H54 (cell line): ENCODE measurements around the gene KRTAP10-10.

Source experiments
- DNase-seq: peaks from one replicate; pipeline ENCODE4 v3.0.0; 2011; ENCODE audit warnings: low spot score, mixed read lengths; ENCODE audit not compliant: insufficient read length
- FAIRE-seq: peaks from 3 replicates; lab custom pipeline; 2011; peaks lifted over from hg19 to GRCh38; lab: Jason Lieb, UNC
- POLR2A ChIP-seq: IDR thresholded peaks from 2 replicates; pipeline ENCODE4 v1.6.1; 2011; ENCODE audit warnings: low read depth, mild to moderate bottlenecking, low read length

Gene KRTAP10-10

GRCh38 chr21:44612669-44613229 is 24.4 kb upstream of the KRTAP10-10 start:
- no peak for FAIRE-seq
- no peak for TF ChIP-seq POLR2A
- DNase-seq = no peak

- FAIRE-seq (no peak), DNase-seq (no peak)
- TF ChIP-seq POLR2A = no peak
These were observed 23.6 kb upstream of the KRTAP10-10 start for GRCh38 chr21:44613386-44614155.

- DNase-seq = no peak
- no peak for TF ChIP-seq POLR2A
- no peak for FAIRE-seq
These were observed 23.0 kb upstream of the KRTAP10-10 start for GRCh38 chr21:44614161-44614631.

GRCh38 chr21:44614961-44615391 is 22.2 kb upstream of the KRTAP10-10 start:
- FAIRE-seq (no peak), DNase-seq (no peak)
- TF ChIP-seq POLR2A = no peak

- no peak for TF ChIP-seq POLR2A
- no peak for DNase-seq
- no peak for FAIRE-seq
These were observed 21.7 kb upstream of the KRTAP10-10 start for GRCh38 chr21:44615466-44615865.

- no peak for TF ChIP-seq POLR2A
- FAIRE-seq (no peak), DNase-seq (no peak)
These were observed 21.1 kb upstream of the KRTAP10-10 start for GRCh38 chr21:44615911-44616590.

GRCh38 chr21:44616591-44616926 is 20.6 kb upstream of the KRTAP10-10 start:
- no peak for TF ChIP-seq POLR2A
- DNase-seq (no peak), FAIRE-seq (no peak)

- TF ChIP-seq POLR2A = no peak
- DNase-seq (no peak), FAIRE-seq (no peak)
These were observed 20.1 kb upstream of the KRTAP10-10 start for GRCh38 chr21:44617071-44617501.

GRCh38 chr21:44618504-44618903 is 18.7 kb upstream of the KRTAP10-10 start:
- no peak for DNase-seq
- TF ChIP-seq POLR2A = no peak
- FAIRE-seq = no peak

- FAIRE-seq (no peak), DNase-seq (no peak)
- TF ChIP-seq POLR2A = no peak
These were observed 18.2 kb upstream of the KRTAP10-10 start for GRCh38 chr21:44618909-44619308.

- DNase-seq (no peak), FAIRE-seq (no peak)
- TF ChIP-seq POLR2A = no peak
These were observed 17.3 kb upstream of the KRTAP10-10 start for GRCh38 chr21:44619886-44620285.

- FAIRE-seq = no peak
- TF ChIP-seq POLR2A = no peak
- no peak for DNase-seq
These were observed 13.6 kb upstream of the KRTAP10-10 start for GRCh38 chr21:44623575-44623974.

GRCh38 chr21:44625756-44626155 is 11.4 kb upstream of the KRTAP10-10 start:
- DNase-seq (no peak), FAIRE-seq (no peak)
- TF ChIP-seq POLR2A = no peak

GRCh38 chr21:44626262-44626661 is 10.9 kb upstream of the KRTAP10-10 start:
- FAIRE-seq = no peak

More at GRCh38 chr21:44626262-44626661, 10.9 kb upstream of the KRTAP10-10 start:
- no peak for TF ChIP-seq POLR2A
- DNase-seq = no peak
